H54 (cell line): ENCODE results near the gene DENND5B.
"Not testable (repeated sequence)": the region's sequence is repeated elsewhere in the genome, so short reads cannot be mapped to it uniquely, and the experiment has no call there.

Experiments used
- DNase-seq: peaks from one replicate; pipeline ENCODE4 v3.0.0; 2011; ENCODE audit warnings: low spot score, mixed read lengths; ENCODE audit not compliant: insufficient read length
- FAIRE-seq: peaks from 3 replicates; lab custom pipeline; 2011; peaks lifted over from hg19 to GRCh38; lab: Jason Lieb, UNC
- POLR2A ChIP-seq: IDR thresholded peaks from 2 replicates; pipeline ENCODE4 v1.6.1; 2011; ENCODE audit warnings: low read depth, mild to moderate bottlenecking, low read length

Gene DENND5B

GRCh38 chr12:31390991-31391390 is 199.9 kb downstream of the DENND5B start:
- FAIRE-seq (no peak), DNase-seq (no peak)
- TF ChIP-seq POLR2A: no peak

DNA sequence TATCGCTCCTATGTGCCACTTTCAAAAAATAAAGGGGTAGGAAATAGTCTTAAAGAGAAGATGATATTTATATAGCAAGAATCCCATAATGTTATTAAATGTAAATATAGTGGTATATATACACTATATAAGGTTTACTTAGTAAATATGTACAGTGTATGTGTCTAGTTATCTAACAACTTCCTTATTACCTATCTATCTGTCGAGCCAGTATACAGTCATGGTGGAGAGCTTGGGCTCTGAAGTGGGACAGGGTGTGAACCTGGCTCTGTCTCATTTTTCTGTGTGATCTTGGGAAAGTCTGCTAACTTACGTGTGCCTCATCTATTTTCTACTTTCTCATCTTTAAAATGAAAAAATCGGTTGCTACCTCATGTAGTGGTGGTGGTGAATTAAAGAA is 202.2 kb downstream of the DENND5B start:
- no peak for DNase-seq
- TF ChIP-seq POLR2A: no peak
- FAIRE-seq: no peak

DNA sequence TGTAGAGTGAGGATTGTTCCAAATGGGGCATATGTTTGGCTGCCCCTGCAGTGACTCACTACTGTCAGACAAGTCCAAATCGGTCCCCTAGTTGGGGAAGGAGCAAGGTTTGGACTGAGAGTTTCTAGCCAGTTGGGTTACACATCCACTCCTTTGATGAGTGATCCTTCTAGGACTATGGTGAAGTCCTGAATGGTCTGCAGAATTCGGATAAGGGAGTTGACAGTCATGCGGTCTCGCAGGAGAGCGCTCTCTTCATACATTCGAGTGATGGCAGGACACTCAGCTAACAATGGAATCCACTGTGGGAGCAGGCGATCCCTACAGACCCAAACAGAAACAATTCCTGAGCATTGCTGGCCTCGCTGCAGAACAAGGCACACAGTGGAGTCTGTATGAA is 203.5 kb downstream of the DENND5B start:
- FAIRE-seq (no peak), DNase-seq (no peak)
- no peak for TF ChIP-seq POLR2A

GRCh38 chr12:31387011-31387410 is 203.9 kb downstream of the DENND5B start:
- no peak for FAIRE-seq
- TF ChIP-seq POLR2A: no peak
- no peak for DNase-seq

- DNase-seq (no peak), FAIRE-seq (no peak)
- TF ChIP-seq POLR2A: no peak
These were observed 204.6 kb downstream of the DENND5B start for GRCh38 chr12:31386364-31386777.

DNA sequence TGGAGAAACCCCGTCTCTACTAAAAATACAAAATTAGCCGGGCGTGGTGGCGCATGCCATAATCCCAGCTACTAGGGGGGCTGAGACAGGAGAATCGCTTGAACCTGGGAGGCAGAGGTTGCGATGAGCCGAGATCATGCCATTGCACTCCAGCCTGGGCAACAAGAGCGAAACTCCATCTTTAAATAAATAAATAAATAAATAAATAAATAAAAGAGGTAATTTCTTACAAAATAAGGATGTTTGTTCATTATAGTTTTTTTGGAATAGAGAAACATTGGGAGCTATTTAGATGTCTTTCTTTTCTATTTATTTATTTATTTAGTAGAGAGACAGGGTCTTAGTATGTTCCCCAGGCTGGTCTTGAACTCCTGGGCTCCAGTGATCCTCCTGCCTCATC is 213.7 kb downstream of the DENND5B start:
- not testable (repeated sequence) for FAIRE-seq

DNA sequence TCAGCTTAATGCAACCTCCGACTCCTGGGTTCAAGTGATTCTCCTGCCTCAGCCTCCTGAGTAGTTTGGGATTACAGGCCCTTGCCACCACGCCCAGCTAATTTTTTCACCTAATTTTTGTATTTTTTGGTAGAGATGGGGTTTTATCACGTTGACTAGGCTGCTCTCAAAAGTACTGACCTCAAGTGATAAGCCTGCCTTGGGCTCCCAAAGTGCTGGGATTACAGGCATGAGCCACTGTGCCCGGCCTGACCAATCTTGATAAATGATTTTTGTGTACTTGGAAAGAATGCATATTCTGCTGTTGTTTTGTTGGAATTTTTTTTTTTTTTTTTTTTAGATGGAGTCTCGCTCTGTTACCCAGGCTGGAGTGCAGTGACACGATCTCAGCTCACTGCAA is 215.5 kb downstream of the DENND5B start:
- not testable (repeated sequence) for FAIRE-seq

More for the DNA sequence above, 213.7 kb downstream of the DENND5B start:
- not testable (repeated sequence) for DNase-seq

GRCh38 chr12:31371256-31371620 is 219.7 kb downstream of the DENND5B start:
- DNase-seq (no peak), FAIRE-seq (no peak)
- no peak for TF ChIP-seq POLR2A

More for the DNA sequence above, 215.5 kb downstream of the DENND5B start:
- not testable (repeated sequence) for DNase-seq

GRCh38 chr12:31370531-31371255 is 220.2 kb downstream of the DENND5B start:
- FAIRE-seq (no peak), DNase-seq (no peak)
- TF ChIP-seq POLR2A: no peak

GRCh38 chr12:31369712-31370521 is 221.0 kb downstream of the DENND5B start:
- DNase-seq (no peak), FAIRE-seq (no peak)
- no peak for TF ChIP-seq POLR2A

DNA sequence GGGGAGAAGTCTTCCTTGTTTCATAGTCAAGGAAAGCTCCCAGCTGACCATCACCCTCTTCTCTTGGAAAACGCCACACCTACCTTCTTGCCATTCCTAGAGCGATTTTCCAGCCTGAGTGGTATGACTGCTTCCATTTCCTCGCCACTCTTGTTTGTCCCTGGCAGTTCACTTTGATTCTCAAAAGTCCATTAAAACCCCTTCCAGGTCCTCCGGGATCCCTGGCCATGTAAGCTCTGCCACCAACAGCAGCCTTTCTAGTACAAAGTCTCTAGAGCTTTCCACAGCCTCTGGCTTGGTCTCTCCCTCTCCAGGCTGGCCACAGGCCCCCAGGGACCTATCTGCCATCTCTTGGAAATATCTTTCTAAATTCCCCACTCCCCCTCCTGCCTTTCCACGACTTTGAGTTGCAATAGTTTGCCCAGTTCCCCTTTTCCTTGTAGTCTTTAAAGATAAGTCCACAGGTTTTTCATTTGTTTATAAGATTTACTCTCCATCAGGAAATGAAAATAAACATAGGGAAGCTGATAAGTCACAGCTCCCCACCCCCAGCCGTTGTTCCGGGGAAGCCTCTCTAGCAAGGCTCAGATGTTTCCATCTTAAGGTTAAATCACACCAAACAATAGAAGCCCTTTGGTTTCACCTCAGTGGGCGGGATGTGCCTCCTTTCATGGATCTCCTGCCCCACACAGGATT is 222.1 kb downstream of the DENND5B start:
- DNase-seq (no peak), FAIRE-seq (no peak)
- no peak for TF ChIP-seq POLR2A

DNA sequence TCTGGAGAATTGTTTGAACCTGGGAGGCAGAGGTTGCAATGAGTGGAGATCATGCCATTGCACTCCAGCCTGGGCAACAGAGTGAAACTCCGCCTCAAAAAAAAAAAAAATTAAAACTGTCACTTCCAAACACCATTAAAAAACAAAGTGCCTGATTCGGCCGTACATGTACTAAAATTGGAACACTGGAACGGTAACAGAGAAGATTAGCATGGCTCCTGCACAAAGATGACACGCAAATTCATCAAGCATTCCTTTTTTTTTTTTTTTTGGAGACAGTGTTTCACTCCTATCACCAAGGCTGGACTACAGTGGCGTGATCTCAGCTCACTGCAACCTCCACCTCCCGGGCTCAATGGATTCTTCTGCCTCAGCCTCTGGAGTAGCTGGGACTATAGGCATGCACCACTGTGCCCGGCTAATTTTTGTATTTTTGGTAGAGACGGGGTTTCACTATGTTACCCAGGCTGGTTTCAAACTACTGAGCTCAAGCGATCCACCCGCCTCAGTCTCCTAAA is 224.8 kb downstream of the DENND5B start:
- DNase-seq (no peak), FAIRE-seq (no peak)
- no peak for TF ChIP-seq POLR2A

GRCh38 chr12:31363831-31364230 is 227.1 kb downstream of the DENND5B start:
- FAIRE-seq (no peak), DNase-seq (no peak)
- TF ChIP-seq POLR2A: no peak

GRCh38 chr12:31363416-31363809 is 227.5 kb downstream of the DENND5B start:
- DNase-seq (no peak), FAIRE-seq (no peak)
- TF ChIP-seq POLR2A: no peak
